HepG2 (cell line): ENCODE data around the gene ART1. TPM values are rescaled to one million over a fixed set of nuclear protein-coding genes. Genes with fewer than 3 reads are reported as not detected.

Experiments
- CTCF ChIP-seq: sonication (generic); formaldehyde crosslinking; IDR thresholded peaks from 2 replicates; pipeline ENCODE4 v1.5.0; 2020; ENCODE audit warnings: mild to moderate bottlenecking, missing genetic modification reagents, moderate library complexity
- ETS1 ChIP-seq: sonication (generic); formaldehyde crosslinking; IDR thresholded peaks from 2 replicates; pipeline ENCODE4 v1.4.0; 2020; ENCODE audit warnings: missing genetic modification reagents
- HBP1 ChIP-seq: IDR thresholded peaks from 2 replicates; pipeline ENCODE4 v1.6.1; 2016; ENCODE audit warnings: low read depth, control low read depth
- HES4 ChIP-seq: sonication (generic); formaldehyde crosslinking; IDR thresholded peaks from 2 replicates; pipeline ENCODE4 v1.9.0; 2021; ENCODE audit warnings: mild to moderate bottlenecking, missing genetic modification reagents, borderline replicate concordance
- KDM2A ChIP-seq: sonication (generic); formaldehyde crosslinking; IDR thresholded peaks from 2 replicates; pipeline ENCODE4 v1.4.0; 2020; ENCODE audit warnings: low read depth, missing genetic modification reagents, borderline replicate concordance
- KMT2A ChIP-seq: sonication (generic); formaldehyde crosslinking; IDR thresholded peaks from 2 replicates; pipeline ENCODE4 v1.4.0; 2020; ENCODE audit warnings: missing genetic modification reagents
- MEIS1 ChIP-seq: sonication (generic); formaldehyde crosslinking; IDR thresholded peaks from 2 replicates; pipeline ENCODE4 v1.9.0; 2021; ENCODE audit warnings: mild to moderate bottlenecking, missing genetic modification reagents, moderate library complexity, borderline replicate concordance
- NR2F1 ChIP-seq, 2 experiments: fragments of 450-650 bp in 1 of 2; formaldehyde crosslinking in 1 of 2; IDR thresholded peaks; 2 replicates each; pipeline versions ENCODE4 v1.5.0 to v1.6.1; 2016 to 2020; ENCODE audit warnings: mild to moderate bottlenecking in 1 of 2, missing compliant biosample characterization in 1 of 2, missing genetic modification reagents in 1 of 2, moderate library complexity in 1 of 2
- PLRG1 ChIP-seq: fragments of 450-650 bp; conservative IDR thresholded peaks from 2 replicates; pipeline ENCODE4 v1.6.1; 2016
- RARA ChIP-seq: IDR thresholded peaks from 2 replicates; pipeline ENCODE4 v1.6.1; 2016; ENCODE audit warnings: missing genetic modification reagents, missing compliant biosample characterization
- TCF12 ChIP-seq, 2 experiments: fragments of 450-650 bp in 1 of 2; sonication (generic) in 1 of 2; formaldehyde crosslinking in 1 of 2; IDR thresholded peaks; 2 replicates each; pipeline versions ENCODE4 v1.6.1 to v1.8.0; 2017 to 2022; ENCODE audit warnings: antibody characterized with exemption in 1 of 2, mild to moderate bottlenecking in 1 of 2, missing genetic modification reagents in 1 of 2, moderate library complexity in 1 of 2
- ZBTB39 ChIP-seq: sonication (generic); formaldehyde crosslinking; IDR thresholded peaks from 2 replicates; pipeline ENCODE4 v1.5.0; 2020; ENCODE audit warnings: missing genetic modification reagents
- ZFP1 ChIP-seq: IDR thresholded peaks from 2 replicates; pipeline ENCODE4 v1.6.1; 2016
- ZFP36L2 ChIP-seq: sonication (generic); formaldehyde crosslinking; IDR thresholded peaks from 2 replicates; pipeline ENCODE4 v1.4.0; 2020; ENCODE audit warnings: missing genetic modification reagents
- ZNF574 ChIP-seq: sonication (generic); formaldehyde crosslinking; IDR thresholded peaks from 2 replicates; pipeline ENCODE4 v1.4.0; 2020; ENCODE audit warnings: missing genetic modification reagents
- ZNF598 ChIP-seq: sonication (generic); formaldehyde crosslinking; IDR thresholded peaks from 2 replicates; pipeline ENCODE4 v1.5.1; 2020; ENCODE audit warnings: mild to moderate bottlenecking, missing genetic modification reagents, borderline replicate concordance
- ZNF672 ChIP-seq: sonication (generic); formaldehyde crosslinking; IDR thresholded peaks from 2 replicates; pipeline ENCODE4 v1.8.1; 2022; ENCODE audit warnings: missing genetic modification reagents
- polyA plus RNA-seq, 8 experiments: library from polyadenylated mRNA; depleted of rRNA in 3 of 8; stranded (reverse) in 7 of 8; unstranded in 1 of 8; fragments of >200 nt; fragmentation: Illumina TruSeq in 4 of 8; extraction: Trizol in 4 of 8; gene quantifications; 2 replicates each; pipeline versions ENCODE4 v1.2.1 to v1.2.3, GENCODE V29; 2011 to 2016; ENCODE audit warnings: low read depth in 4 of 8, missing spikeins in 1 of 8, mixed read lengths in 1 of 8; ENCODE audit not compliant: insufficient read depth in 1 of 8
- total RNA-seq, 5 experiments: library from RNA; depleted of rRNA; stranded (reverse); fragments of >200 nt; fragmentation: Illumina TruSeq; extraction: Trizol; gene quantifications; 2 replicates each; pipeline ENCODE4 v1.2.3, GENCODE V29; 2016; ENCODE audit warnings: low read depth in 1 of 5

Gene ART1
- total and polyA plus RNA-seq, 2 of the 13 experiments (the other 11 are each of a cell fraction or from before 2014, with no cell fraction given): not detected

GRCh38 chr11:3642071-3642951, 2.6 kb upstream of the ART1 start (continued):
- TF ChIP-seq ZNF574 (CRISPR knock-in tag) (peak; percentile 55; the same call in 1 of the 2 replicates), RARA (CRISPR knock-in tag) (0 out of 2 replicates have a peak, but pooled peaks have one; percentile 6), KMT2A (no peak), ZNF672 (no peak), CTCF (CRISPR knock-in tag) (0 out of 2 replicates have a peak, but pooled peaks have one; percentile 9), ZBTB39 (CRISPR knock-in tag) (0 out of 2 replicates have a peak, but pooled peaks have one; percentile 1), ZNF598 (CRISPR knock-in tag) (no peak), ETS1 (CRISPR knock-in tag) (no peak), PLRG1 (no peak), HBP1 (CRISPR knock-in tag) (no peak), ZFP36L2 (CRISPR knock-in tag) (no peak), ZFP1 (no peak), MEIS1 (CRISPR knock-in tag) (no peak), TCF12 (IDR thresholded peaks at IDR 0.05) (no peak), TCF12 (CRISPR knock-in tag; IDR thresholded peaks at IDR 0.05) (no peak), NR2F1 (CRISPR knock-in tag; IDR thresholded peaks at IDR 0.05) (no peak), HES4 (CRISPR knock-in tag) (no peak), KDM2A (CRISPR knock-in tag) (peak; percentile 69; the same call in 1 of the 2 replicates)
